IMR-90 (cell line): ENCODE measurements around the gene BHLHA9.

Experiments used
- CHD1 ChIP-seq: IDR thresholded peaks from 2 replicates; pipeline ENCODE4 v1.6.1; 2012; ENCODE audit warnings: low read depth, low read length, improper control_type of control experiment
- CTCF ChIP-seq: conservative IDR thresholded peaks from 2 replicates; pipeline ENCODE4 v1.5.1; 2012; ENCODE audit warnings: mild to moderate bottlenecking, low read depth, low read length, improper control_type of control experiment
- MAFK ChIP-seq: IDR thresholded peaks from 2 replicates; pipeline ENCODE4 v1.6.1; 2012; ENCODE audit warnings: low read depth, low read length, improper control_type of control experiment
- MXI1 ChIP-seq: IDR thresholded peaks from 2 replicates; pipeline ENCODE4 v1.6.1; 2012; ENCODE audit warnings: low read depth, mild to moderate bottlenecking, low read length, moderate library complexity, borderline replicate concordance
- NFE2L2 ChIP-seq: fragments of 150-350 bp; IDR thresholded peaks from 2 replicates; pipeline ENCODE4 v1.6.1; 2016; ENCODE audit warnings: low read depth, mild to moderate bottlenecking, low read length
- POLR2A ChIP-seq: IDR thresholded peaks from 2 replicates; pipeline ENCODE4 v1.6.1; 2012; ENCODE audit warnings: mild to moderate bottlenecking, low read depth, low read length
- RFX5 ChIP-seq: IDR thresholded peaks from 2 replicates; pipeline ENCODE4 v1.8.0; 2012; ENCODE audit warnings: low read depth, mild to moderate bottlenecking, low read length, moderate library complexity
- USF2 ChIP-seq: fragments of 150-350 bp; IDR thresholded peaks from 2 replicates; pipeline ENCODE4 v1.6.1; 2017; ENCODE audit warnings: mild to moderate bottlenecking, antibody characterized with exemption, low read length, low read depth

- no peak for TF ChIP-seq POLR2A
- TF ChIP-seq NFE2L2 = no peak
- no peak for TF ChIP-seq USF2
- no peak for TF ChIP-seq CTCF
- no peak for TF ChIP-seq MXI1
- TF ChIP-seq MAFK = no peak
- no peak for TF ChIP-seq CHD1
- no peak for TF ChIP-seq RFX5
Observed at GRCh38 chr17:1256699-1257098, 13.5 kb upstream of the BHLHA9 start.
